ENCODE data around the gene MRPL12. TPM values are rescaled to one million over a fixed set of nuclear protein-coding genes. Genes with fewer than 3 reads are reported as not detected.
"Not testable (repeated sequence)": the region's sequence is repeated elsewhere in the genome, so short reads cannot be mapped to it uniquely, and the experiment has no call there.

MRPL12 gene
- total RNA-seq, 3 donors from 2014 or later: 18.4 to 32.3 (median 32.1) TPM

DNA sequence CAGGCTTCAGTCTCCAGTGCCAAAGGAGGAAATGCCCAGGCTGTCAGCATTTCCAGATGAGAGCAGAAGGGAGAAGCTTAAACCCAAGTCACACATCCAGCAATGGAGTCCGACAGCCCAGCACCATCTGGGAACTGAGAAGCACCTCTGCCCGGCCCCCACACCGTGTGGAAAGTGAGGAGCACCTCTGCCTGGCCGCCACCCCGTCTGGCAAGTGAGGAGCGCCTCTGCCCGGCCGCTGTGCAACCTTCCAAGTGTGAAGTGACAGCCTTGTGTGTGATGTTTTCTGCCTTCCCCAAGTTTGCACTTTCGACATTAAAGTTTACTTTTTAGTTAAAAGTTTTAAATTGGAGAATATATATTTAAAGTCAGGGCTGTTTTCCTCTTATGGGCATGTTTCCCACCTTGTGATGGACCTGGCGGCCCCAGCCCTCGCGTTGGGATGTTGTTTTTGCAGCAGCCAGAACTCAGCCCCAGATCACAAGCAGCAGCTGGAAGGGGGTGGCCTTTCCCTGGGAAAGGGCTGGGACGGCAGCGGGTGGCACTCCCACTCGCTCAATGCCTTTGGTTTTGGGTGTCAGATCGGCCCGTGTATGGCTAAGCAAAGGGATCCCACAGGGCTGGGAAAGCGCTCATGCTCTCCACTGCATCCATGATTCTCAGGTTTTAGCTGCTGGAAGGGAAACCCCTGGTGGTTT, 29.5 kb upstream of the MRPL12 start:
- intact Hi-C loops (cut with DNase I; ENCODE audit: low total_unique reads): no loop called here

DNA sequence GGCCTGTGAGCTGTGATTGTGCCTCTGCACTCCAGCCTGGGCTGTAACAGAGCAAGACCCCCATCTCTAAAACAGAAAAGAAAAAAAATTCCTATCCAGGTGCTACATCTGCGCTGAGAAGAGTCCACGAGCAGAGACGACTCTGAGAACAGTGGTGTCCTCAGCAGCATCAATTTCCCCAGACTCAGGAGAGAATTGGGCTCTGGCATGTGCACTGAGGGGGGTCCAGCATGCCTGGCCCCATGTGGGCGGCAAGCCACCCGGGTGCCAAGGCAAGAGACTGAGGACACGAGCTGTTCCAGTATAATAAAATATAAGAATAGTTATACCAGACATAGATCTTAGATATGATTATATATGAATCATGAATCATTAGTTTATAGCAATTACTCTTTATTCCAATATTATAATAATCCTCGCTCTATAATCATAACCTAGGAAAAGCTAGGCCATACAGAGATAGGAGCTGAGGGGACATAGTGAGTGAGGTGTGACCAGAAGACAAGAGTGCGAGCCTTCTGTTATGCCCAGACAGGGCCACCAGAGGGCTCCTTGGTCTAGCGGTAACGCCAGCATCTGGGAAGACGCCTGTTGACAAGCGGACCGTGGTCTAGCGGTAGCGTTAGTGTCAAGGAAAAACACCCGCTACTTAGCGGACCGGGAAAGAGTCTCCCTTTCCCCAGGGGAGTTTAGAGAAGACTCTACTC, 27.5 kb upstream of the MRPL12 start:
- DNase-seq (ENCODE audit: low spot score in 2 of 2); intact Hi-C loops (cut with DNase I; ENCODE audit: low total_unique reads); H3K9me3 ChIP-seq; H3K27me3 ChIP-seq; H3K27ac ChIP-seq; H3K4me1 ChIP-seq; H3K36me3 ChIP-seq: not testable (repeated sequence)
- TF ChIP-seq CTCF (IDR thresholded peaks at IDR 0.05): peak; percentile 41 to 70 (median 67)
- H3K4me3 ChIP-seq: peak overlapping the region in 1 of 3 donors; percentile 27

More for the DNA sequence above, 29.5 kb upstream of the MRPL12 start:
- H3K4me1 ChIP-seq: no peaks in the 10 kb centered on the region
- TF ChIP-seq POLR2A (IDR thresholded peaks at IDR 0.05): no peak
- TF ChIP-seq POLR2AphosphoS5 (IDR thresholded peaks at IDR 0.05): no peak
- no peak for TF ChIP-seq CTCF (IDR thresholded peaks at IDR 0.05)
- no peak overlapping the region for H3K27ac ChIP-seq
- no peaks in the 10 kb centered on the region for H3K9me3 ChIP-seq
- no peaks in the 10 kb centered on the region for H3K27me3 ChIP-seq
- no peak for DNase-seq (ENCODE audit: low spot score in 2 of 2)
- no peaks in the 10 kb centered on the region for H3K36me3 ChIP-seq
- no peak overlapping the region for H3K4me3 ChIP-seq

DNA sequence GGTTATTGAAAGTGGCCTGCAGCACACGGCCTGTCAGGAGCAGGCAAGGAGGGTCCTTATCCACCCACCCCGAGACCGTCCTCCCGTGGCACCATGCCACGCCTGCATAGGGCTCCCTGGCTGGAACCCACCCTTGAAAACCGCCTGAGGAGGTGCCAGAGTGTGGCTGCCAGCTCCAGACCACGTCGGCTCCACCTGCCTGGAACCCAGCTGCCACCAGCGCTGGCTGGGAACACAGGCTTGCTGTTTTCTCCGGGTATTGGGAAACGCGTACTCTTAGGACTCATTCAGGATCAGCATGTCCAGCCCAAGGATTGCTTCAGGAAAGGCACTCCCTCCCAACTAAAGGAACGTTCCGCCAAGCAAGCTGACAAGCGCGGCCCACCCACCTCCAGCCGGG, 26.3 kb upstream of the MRPL12 start:
- Histone ChIP-seq H3K9me3 (no peaks in the 10 kb centered on the region), H3K27me3 (no peaks in the 10 kb centered on the region), H3K4me1 (peaks cover 0 to under 1% of the 10 kb centered on the region in 2 donors), H3K4me3 (peak overlapping the region in 1 of 3 donors; percentile 9), H3K27ac (peak overlapping the region; percentile 66 to 71), H3K36me3 (no peaks in the 10 kb centered on the region)
- DNase-seq (ENCODE audit: low spot score in 2 of 2): peak in 1 of 2 donors; percentile 61
- intact Hi-C loops (cut with DNase I; ENCODE audit: low total_unique reads): no loop called here
- TF ChIP-seq POLR2AphosphoS5 (IDR thresholded peaks at IDR 0.05): no peak
- no peak for TF ChIP-seq CTCF (IDR thresholded peaks at IDR 0.05)
- no peak for TF ChIP-seq POLR2A (IDR thresholded peaks at IDR 0.05)

DNA sequence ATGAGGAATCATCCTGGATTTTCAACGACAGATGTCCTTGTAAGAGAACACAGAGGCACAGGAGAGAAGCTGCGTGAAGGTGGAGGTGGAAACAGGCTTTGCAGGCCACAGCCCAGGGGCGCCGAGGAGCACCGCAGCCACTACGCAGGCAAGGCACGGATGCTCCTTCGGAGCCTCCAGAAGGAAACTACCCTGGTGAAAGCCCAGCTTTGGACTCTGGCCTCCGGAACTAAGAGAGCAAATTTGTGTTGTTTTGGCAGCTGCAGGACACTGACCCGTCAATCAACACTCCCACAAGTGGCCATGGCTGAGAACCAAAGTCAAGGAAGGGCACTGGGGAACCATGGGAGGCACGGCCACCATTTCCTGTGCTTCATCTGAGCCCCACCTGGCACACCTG, 23.0 kb upstream of the MRPL12 start:
- no peak overlapping the region for H3K27ac ChIP-seq
- TF ChIP-seq CTCF (IDR thresholded peaks at IDR 0.05): no peak
- TF ChIP-seq POLR2AphosphoS5 (IDR thresholded peaks at IDR 0.05): no peak
- no peak for TF ChIP-seq POLR2A (IDR thresholded peaks at IDR 0.05)
- H3K9me3 ChIP-seq: no peaks in the 10 kb centered on the region
- no peak for DNase-seq (ENCODE audit: low spot score in 2 of 2)
- intact Hi-C loops (cut with DNase I; ENCODE audit: low total_unique reads): no loop called here
- no peaks in the 10 kb centered on the region for H3K36me3 ChIP-seq
- no peaks in the 10 kb centered on the region for H3K27me3 ChIP-seq
- H3K4me1 ChIP-seq: peaks cover 9 to 16% of the 10 kb centered on the region in 2 donors
- no peak overlapping the region for H3K4me3 ChIP-seq

- TF ChIP-seq POLR2A (IDR thresholded peaks at IDR 0.05) (no peak), POLR2AphosphoS5 (IDR thresholded peaks at IDR 0.05) (no peak), CTCF (IDR thresholded peaks at IDR 0.05) (no peak)
- H3K27ac ChIP-seq: no peak overlapping the region
- no peak for DNase-seq (ENCODE audit: low spot score in 2 of 2)
- H3K4me3 ChIP-seq: no peak overlapping the region
- H3K9me3 ChIP-seq: no peaks in the 10 kb centered on the region
- H3K36me3 ChIP-seq: no peaks in the 10 kb centered on the region
- H3K27me3 ChIP-seq: no peaks in the 10 kb centered on the region
- peaks cover 14 to 28% of the 10 kb centered on the region in 2 donors for H3K4me1 ChIP-seq
- intact Hi-C loops (cut with DNase I; ENCODE audit: low total_unique reads): no loop called here
Measured at GRCh38 chr17:81681672-81682071, 21.5 kb upstream of the MRPL12 start.

Measured in breast epithelium (tissue), 4 donors.